22Rv1 (cell line): ENCODE data around the gene CCZ1.
"Not testable (repeated sequence)": the region's sequence is repeated elsewhere in the genome, so short reads cannot be mapped to it uniquely, and the experiment has no call there.

Experiments used
- CTCF ChIP-seq: fragments of 450-650 bp; IDR thresholded peaks from 2 replicates; pipeline ENCODE4 v1.5.1; 2017; ENCODE audit warnings: mild to moderate bottlenecking
- ZFX ChIP-seq: fragments of 450-650 bp; IDR thresholded peaks from 2 replicates; pipeline ENCODE4 v1.6.1; 2017; ENCODE audit warnings: antibody characterized with exemption, borderline replicate concordance

- TF ChIP-seq CTCF, ZFX: not testable (repeated sequence)
These were observed 40.0 kb upstream of the CCZ1 start for GRCh38 chr7:5858494-5858893.
